ENCODE measurements around the gene SLC25A11. TPM values are rescaled to one million over a fixed set of nuclear protein-coding genes. Genes with fewer than 3 reads are reported as not detected.

The SLC25A11 gene
- total RNA-seq, 1 donor from 2014 or later = 56.2 TPM

GRCh38 chr17:4938069-4938491 lies 1.8 kb downstream of the SLC25A11 start:
- peaks cover 11 to 22% of the 10 kb centered on the region in 2 donors for H3K4me1 ChIP-seq
- H3K4me3 ChIP-seq = no peak overlapping the region
- peak overlapping the region in 1 of 2 donors; percentile 92 for H3K27ac ChIP-seq
- no peak for DNase-seq (ENCODE audit: low spot score in 2 of 2)
- no peaks in the 10 kb centered on the region for H3K9me3 ChIP-seq
- peaks cover 21 to 34% of the 10 kb centered on the region in 2 donors for H3K36me3 ChIP-seq
- no peaks in the 10 kb centered on the region for H3K27me3 ChIP-seq
- TF ChIP-seq CTCF (IDR thresholded peaks at IDR 0.05) = no peak
- intact Hi-C loops (cut with DNase I) = loop anchor here (2.0 kb wide), 1 partner anchor 35 kb away; the partner anchor contains the start of gene CHRNE

GRCh38 chr17:4937553-4937952 lies 2.3 kb downstream of the SLC25A11 start:
- no peaks in the 10 kb centered on the region for H3K9me3 ChIP-seq
- H3K27ac ChIP-seq = no peak overlapping the region
- H3K27me3 ChIP-seq = no peaks in the 10 kb centered on the region
- DNase-seq (ENCODE audit: low spot score in 2 of 2) = no peak
- peaks cover 18 to 29% of the 10 kb centered on the region in 2 donors for H3K36me3 ChIP-seq
- no peak overlapping the region for H3K4me3 ChIP-seq
- no peak for TF ChIP-seq CTCF (IDR thresholded peaks at IDR 0.05)
- H3K4me1 ChIP-seq = peaks cover 11 to 22% of the 10 kb centered on the region in 2 donors
- intact Hi-C loops (cut with DNase I) = no loop called here

GRCh38 chr17:4936436-4936835 lies 3.4 kb downstream of the SLC25A11 start:
- no peak overlapping the region for H3K4me3 ChIP-seq
- peaks cover 18 to 20% of the 10 kb centered on the region in 2 donors for H3K36me3 ChIP-seq
- no peak for DNase-seq (ENCODE audit: low spot score in 2 of 2)
- H3K9me3 ChIP-seq = no peaks in the 10 kb centered on the region
- no peak overlapping the region for H3K27ac ChIP-seq
- TF ChIP-seq CTCF (IDR thresholded peaks at IDR 0.05) = no peak
- peaks cover 11 to 15% of the 10 kb centered on the region in 2 donors for H3K4me1 ChIP-seq
- intact Hi-C loops (cut with DNase I) = no loop called here
- no peaks in the 10 kb centered on the region for H3K27me3 ChIP-seq

GRCh38 chr17:4935650-4936049 lies 4.2 kb downstream of the SLC25A11 start:
- Histone ChIP-seq H3K4me1 (peaks cover 4 to 9% of the 10 kb centered on the region in 2 donors), H3K9me3 (no peaks in the 10 kb centered on the region), H3K27me3 (no peaks in the 10 kb centered on the region), H3K36me3 (peaks cover 18 to 20% of the 10 kb centered on the region in 2 donors), H3K27ac (no peak overlapping the region), H3K4me3 (no peak overlapping the region)
- DNase-seq (ENCODE audit: low spot score in 2 of 2) = no peak
- no peak for TF ChIP-seq CTCF (IDR thresholded peaks at IDR 0.05)
- intact Hi-C loops (cut with DNase I) = no loop called here

GRCh38 chr17:4934173-4934979 lies 5.5 kb downstream of the SLC25A11 start:
- H3K36me3 ChIP-seq = peaks cover 18 to 20% of the 10 kb centered on the region in 2 donors
- H3K9me3 ChIP-seq = no peaks in the 10 kb centered on the region
- H3K27ac ChIP-seq = peak overlapping the region in 1 of 2 donors; percentile 5
- no peak for TF ChIP-seq CTCF (IDR thresholded peaks at IDR 0.05)
- intact Hi-C loops (cut with DNase I) = no loop called here
- H3K4me3 ChIP-seq = no peak overlapping the region
- no peaks in the 10 kb centered on the region for H3K27me3 ChIP-seq
- H3K4me1 ChIP-seq = peaks cover 4 to 9% of the 10 kb centered on the region in 2 donors
- DNase-seq (ENCODE audit: low spot score in 2 of 2) = no peak

Measured in ascending aorta (tissue), 2 donors.